Dermis microvascular lymphatic vessel endothelial cell (primary cell): ENCODE results near the gene BLOC1S3. TPM values are rescaled to one million over a fixed set of nuclear protein-coding genes. Genes with fewer than 3 reads are reported as not detected.

ENCODE experiments used
- DNase-seq, 2 donors: peaks; one replicate each; pipeline versions ENCODE4 v3.0.0 to v3.0.0-alpha.2; 2010; ENCODE audit warnings: low read depth in 2 of 2
- total RNA-seq: library from RNA; depleted of rRNA; stranded (reverse); fragments of >200 nt; gene quantifications from 2 replicates; pipeline ENCODE4 v1.2.1, GENCODE V29; 2014

BLOC1S3 gene
- total RNA-seq, 1 donor from 2014 or later, result 2.6 TPM

DNA sequence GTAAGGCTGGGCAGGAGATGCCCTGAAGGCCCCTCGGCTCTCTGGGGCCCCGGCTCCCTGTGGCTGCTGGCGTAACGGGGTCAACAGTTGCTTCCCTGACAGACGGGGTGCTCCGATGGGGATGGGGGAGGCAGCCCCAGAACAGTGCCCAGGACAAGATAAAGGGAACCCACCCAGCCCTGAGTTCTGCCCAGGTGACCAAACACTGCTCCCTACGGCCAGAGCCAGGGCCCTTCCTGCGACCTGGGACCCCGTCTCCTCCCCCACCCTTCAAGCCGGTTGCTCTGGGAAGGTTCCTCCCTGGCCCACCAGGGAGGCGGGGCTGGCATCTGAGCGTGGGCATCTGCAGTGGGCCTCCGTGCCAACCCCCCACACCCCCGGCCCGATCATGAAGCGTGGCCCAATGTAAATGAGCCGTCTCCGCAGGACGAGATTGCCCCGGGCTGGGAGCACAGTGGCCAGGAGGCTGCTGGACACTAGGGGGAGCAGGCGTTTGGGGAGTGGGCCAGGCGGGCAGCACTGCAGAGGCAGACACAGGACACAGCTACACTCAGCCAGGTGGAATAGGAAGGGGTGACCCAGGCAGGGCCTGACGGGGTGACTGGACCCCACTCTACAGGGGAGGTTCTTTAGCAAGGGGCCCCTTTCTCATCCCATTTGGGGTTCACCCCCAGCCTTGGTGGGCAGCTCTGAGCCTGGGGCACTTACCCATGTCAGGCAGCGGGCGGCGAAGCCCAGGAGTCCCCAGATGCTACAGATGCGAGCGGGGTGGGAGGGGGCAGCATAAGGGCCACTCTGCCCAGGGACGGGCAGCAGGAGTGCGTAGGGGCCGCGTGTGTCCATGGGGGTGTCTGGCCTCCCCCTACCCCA, 16.6 kb upstream of the BLOC1S3 start:
- DNase-seq, result peak in 1 of 2 donors; percentile 66

DNA sequence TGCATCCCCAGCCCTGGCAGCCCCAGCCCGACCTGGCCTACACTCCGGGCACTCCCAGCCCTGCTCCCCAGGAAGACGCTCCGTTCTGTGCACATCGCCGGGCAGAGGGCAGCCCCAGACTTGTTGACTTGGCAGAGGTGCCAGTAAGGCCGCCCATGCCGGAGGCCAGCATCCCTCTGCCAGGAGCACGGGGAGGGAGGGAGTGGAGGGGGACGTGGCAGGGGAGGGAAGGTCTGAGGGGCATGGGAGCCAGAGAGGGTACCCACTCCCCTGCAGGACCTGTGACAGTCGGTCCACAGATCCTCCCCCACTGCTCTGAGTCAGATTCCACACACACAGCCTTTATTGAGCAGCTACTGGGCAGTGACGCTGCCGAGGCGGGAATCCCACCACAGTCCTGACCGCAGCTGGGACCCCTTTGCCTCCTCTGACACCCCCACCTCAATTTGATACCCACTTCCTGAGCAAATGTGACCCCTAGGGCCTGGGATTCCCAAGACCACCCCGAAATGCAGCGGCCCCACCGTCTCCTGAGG, 15.9 kb upstream of the BLOC1S3 start:
- no peak for DNase-seq

GRCh38 chr19:45163156-45163555, 15.4 kb upstream of the BLOC1S3 start:
- no peak for DNase-seq

DNA sequence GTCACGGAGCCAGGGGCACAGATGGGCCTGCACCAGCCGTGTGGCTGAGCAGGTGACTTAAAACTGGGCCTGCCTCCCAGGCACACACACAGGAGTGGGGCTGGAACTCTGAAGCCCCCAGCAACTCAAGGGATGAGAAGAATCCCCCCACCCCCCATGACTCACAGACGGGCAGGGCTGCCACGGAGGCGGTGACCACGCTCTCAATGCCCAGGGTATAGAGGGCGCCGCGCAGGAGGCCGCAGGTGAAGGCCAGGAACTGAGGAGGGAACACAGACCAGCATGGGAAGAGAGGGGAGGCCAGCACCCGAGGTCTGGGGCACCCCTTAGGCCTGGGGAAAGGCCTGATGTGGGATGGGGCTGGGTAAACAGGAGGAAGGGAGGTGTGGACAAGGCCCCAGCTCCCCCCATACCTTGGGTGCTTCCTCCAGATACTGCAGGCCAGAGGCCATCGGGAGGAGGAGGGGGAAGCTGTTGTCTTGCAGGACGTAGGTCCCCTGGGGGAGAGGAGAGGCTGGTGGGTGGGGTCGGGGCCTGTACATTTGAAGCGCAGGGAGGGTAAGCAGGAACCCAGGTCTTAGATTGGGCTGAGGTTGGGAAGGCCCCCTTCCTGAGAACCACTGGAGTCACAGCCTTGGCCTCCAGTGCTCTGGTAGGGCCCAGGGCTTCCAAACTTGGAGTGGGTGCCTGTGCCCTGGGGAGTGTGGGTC, 14.7 kb upstream of the BLOC1S3 start:
- DNase-seq, result no peak

DNA sequence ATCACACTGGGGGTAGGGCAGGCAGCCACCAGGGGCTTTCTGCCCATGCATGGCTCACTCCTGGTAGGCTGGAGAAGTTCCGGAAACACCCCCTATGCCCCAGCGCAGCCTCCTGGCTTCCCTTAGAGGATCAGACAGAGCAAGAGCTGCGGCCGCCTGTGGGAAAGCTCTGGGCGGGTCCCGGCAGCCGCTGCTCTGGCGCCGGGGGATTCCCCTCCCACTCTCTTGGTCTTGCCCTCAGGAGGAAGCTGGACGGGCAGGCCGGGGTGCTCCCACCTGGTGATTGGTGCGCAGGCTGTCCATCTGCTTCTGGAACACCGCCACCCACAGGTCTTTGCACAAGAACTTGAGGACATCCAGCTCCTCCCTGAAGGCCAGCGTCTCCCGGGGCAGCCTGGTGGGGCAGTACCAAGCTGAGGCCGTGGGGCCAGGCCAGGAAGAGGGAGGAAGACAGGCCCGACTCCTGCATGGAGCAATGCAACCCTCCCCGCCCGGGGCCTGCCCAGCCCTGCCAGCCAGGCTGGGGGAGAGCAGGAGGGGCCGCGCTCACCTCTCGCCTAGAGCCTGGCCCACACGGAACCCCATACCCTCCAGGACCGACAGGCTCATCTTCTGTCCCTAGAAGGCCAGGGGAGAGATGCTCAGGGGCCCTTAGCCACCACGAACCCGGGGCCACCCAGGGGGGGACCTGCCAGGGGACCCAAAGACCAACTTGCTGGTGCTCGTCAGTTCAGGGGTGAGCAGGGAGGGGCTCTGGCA, 13.8 kb upstream of the BLOC1S3 start:
- peak in 1 of 2 donors; percentile 56 for DNase-seq

GRCh38 chr19:45166723-45167252, 11.8 kb upstream of the BLOC1S3 start:
- DNase-seq, result peak in 1 of 2 donors; percentile 43

DNA sequence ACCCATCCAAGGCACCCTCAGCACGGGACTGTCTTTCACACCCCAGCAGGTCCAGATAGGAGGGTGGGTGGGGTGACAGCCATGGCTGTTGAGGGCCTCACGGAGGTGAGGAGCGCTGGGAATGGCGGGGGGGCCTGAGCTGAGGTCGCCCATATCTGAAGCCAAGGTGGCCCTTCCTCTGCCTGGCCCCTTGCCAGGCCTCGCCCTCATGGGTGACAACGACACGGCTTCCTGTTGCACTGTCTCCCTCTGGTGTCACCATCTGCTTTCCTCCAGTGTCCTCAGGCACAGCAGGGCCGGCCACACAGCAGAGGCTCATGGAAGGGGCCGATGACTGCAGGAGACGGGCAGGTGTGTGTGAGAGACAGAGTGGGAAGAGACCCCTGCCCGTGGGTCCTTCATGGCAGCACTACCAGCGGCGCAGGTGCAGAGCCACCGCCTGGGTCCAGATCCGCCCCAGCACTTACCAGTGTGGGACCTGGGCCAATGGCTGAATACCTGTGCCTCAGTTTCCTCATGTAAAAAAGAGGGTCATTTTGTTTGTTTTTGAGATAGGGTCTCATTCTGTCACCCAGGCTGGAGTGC, 9.7 kb upstream of the BLOC1S3 start:
- no peak for DNase-seq

DNA sequence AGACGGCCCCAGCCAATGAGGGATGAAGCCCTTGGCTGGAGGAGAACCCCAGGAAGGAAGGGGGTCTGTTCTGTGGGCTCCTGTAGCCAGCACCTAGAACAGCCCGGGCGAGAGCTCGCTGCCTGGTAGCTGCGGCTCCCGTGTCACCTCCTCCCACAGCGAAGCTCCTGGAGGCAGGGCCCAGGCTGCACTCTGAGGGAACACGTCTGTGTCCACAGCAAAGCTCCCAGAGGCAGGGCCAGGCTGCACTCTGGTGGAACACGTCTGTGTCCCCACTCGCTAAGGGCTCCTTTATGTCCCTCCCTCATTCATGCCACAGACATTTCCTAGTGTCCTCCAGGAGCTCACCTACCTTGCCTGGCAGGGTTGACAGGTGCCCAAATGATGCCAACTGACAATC, 9.0 kb upstream of the BLOC1S3 start:
- no peak for DNase-seq

- DNase-seq, result no peak
Measured at GRCh38 chr19:45170146-45171106, 8.2 kb upstream of the BLOC1S3 start.

- peak; percentile 77 to 87 for DNase-seq
Measured at GRCh38 chr19:45171211-45171623, 7.4 kb upstream of the BLOC1S3 start.

DNA sequence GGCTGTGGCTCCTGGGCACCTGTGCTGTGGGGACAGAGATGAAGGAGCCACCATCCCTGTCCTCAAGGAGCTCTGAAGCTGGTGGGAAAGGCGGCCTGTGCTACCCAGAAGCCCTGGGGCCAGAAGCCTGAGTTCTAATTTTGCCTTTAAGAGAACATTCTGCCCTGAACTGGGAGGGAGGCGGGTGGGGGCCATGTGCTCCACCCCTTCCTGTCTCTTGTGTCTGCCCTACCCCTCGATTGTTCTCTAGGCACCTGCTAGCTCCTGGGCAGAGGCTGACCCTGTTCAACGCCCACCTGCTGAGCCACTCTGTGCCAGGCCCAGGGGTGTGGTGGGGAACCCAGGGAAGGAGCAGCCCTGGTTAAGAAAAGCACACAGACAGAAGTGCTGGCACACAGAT, 6.4 kb upstream of the BLOC1S3 start:
- DNase-seq, result no peak

- DNase-seq, result no peak
Measured at GRCh38 chr19:45172611-45173208, 5.9 kb upstream of the BLOC1S3 start.

DNA sequence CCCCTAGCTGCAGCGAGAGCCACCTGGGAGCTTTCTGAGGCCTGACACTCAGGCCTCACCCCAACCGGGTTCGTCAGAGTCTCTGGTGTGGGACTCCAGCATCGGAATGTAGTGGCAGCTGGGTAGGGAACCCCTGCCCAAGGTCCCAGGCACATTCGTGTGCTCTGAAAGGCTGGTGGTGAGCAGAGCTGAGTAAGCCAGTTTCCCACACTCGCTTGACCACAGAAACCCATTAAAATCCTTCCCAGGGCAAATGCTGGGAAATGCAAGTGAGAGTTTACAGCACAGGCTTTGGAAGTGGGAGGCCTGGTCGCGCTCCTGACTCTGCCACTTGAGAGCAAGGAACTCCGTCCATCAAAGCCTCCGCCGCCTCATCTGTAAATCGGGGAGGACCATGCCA, 4.8 kb upstream of the BLOC1S3 start:
- no peak for DNase-seq

DNA sequence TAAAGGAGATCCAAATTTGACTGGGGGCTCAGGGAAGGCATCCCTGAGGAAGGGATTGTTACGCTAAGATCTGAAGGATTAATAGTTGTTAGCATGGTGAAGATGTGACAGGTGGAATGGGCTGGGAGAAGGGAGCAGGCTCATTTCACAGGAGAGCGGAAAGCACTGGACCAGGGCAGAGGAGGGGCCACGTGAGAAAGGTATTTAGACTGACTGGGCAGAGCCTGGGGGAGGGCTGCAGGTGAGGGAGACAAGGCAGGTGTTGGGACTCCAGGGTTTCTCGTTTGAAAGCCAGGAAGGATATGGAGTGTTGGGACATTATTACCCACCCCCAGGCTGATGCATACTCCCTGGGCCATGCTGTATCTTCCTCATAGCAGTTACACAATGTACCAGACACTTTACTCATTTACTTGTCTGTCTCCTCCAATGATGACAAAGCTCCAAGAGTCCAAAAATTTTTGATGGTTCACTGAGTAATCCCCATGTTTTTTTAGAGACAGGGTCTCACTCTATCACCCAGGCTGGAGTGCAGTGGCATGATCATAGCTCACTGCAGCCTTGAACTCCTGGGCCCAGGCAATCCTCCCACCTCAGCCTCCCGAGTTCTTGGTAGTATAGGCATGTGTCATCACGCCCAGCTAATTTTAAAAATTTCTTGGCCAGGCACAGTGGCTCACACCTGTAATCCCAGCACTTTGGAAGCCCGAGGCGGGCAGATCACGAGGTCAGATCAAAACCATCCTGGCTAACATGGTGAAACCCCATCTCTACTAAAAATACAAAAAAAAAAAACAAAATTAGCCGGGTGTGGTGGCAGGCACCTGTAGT, 2.9 kb upstream of the BLOC1S3 start:
- DNase-seq, result no peak

DNA sequence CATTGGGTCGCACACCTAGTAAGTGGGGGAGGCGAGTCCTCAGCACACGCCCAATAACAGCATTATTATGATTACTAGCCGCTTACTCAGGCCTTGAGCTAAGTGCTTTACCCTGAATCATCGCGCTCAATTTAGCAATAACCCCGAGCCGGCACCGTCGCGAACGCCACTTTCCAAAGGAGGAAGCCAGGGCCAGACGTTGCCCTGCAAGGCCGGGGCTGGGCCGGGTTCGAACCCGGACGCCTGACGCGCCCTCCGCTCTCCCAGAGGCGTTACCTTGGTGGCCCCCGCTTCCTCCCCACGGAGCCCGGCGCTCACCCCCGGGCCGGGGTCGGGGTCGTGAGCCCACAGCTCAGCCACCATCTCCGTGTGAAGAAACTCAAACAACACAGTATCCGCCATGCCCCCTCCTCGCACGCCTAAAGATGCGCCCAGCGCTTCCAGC, 745 bp upstream of the BLOC1S3 start, which contains the start of gene TRAPPC6A:
Gene TRAPPC6A (minus strand): TSS at position 421 of the 445 bp plus-strand sequence. CDS start 19 bp downstream, at position 402.
- peak in 1 of 2 donors; percentile 56 for DNase-seq

GRCh38 chr19:45179072-45179891, 698 bp downstream of the BLOC1S3 start:
- DNase-seq, result peak in 1 of 2 donors; percentile 54

DNA sequence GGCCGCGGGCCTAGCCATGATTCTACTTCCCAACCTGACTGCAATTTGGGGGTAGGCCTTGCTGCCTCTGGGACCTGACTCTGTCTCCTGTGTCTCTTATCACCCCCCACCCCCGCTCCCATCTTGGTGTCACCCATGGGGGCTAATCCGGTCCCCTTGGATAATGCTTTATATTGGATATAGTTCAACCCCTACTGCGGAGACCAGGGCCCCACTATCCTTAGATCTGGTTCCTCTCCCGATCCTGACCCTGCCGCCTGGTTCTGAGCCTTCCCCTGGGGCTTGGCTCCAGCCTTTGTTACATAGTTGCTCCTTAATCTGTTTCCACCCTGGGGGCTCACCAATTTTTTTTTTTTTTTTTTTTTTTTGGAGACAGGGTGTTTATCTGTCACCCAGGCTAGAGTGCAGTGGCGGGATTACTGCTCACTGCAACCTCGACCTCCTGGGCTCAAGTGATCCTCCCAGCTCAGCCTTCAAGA, 1.3 kb downstream of the BLOC1S3 start:
- no peak for DNase-seq
